Right lobe of liver (tissue), 4 donors: ENCODE data around the gene NUP214.

Source experiments
- POLR2A ChIP-seq: fragments of 450-650 bp; IDR thresholded peaks from one replicate; pipeline ENCODE4 v1.6.1; 2017; ENCODE audit warnings: antibody characterized with exemption, mild to moderate bottlenecking
- TF ChIP-seq, protein P1 (sequence below), 4 donors: fragments of 200-600 bp in 3 of 4; fragments of 450-650 bp in 1 of 4; IDR thresholded peaks; one replicate each; pipeline versions ENCODE4 v1.5.1 to v1.8.0; 2016 to 2022; ENCODE audit warnings: antibody characterized with exemption in 4 of 4, mild to moderate bottlenecking in 2 of 4
- donor health status: DM: no; HTN: no; CAD: no.
- donor health status: DM: no; HTN: no; CAD: no.
- donor health status: DM: no; HTN: yes; CAD: no.

- TF ChIP-seq POLR2A, result no peak
- TF ChIP-seq, protein P1, sequence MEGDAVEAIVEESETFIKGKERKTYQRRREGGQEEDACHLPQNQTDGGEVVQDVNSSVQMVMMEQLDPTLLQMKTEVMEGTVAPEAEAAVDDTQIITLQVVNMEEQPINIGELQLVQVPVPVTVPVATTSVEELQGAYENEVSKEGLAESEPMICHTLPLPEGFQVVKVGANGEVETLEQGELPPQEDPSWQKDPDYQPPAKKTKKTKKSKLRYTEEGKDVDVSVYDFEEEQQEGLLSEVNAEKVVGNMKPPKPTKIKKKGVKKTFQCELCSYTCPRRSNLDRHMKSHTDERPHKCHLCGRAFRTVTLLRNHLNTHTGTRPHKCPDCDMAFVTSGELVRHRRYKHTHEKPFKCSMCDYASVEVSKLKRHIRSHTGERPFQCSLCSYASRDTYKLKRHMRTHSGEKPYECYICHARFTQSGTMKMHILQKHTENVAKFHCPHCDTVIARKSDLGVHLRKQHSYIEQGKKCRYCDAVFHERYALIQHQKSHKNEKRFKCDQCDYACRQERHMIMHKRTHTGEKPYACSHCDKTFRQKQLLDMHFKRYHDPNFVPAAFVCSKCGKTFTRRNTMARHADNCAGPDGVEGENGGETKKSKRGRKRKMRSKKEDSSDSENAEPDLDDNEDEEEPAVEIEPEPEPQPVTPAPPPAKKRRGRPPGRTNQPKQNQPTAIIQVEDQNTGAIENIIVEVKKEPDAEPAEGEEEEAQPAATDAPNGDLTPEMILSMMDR (IDR thresholded peaks at IDR 0.05), result no peak
Observed at GRCh38 chr9:131270171-131271015, 145.0 kb downstream of the NUP214 start.
